ENCODE data around the gene RBM18. TPM values are rescaled to one million over a fixed set of nuclear protein-coding genes. Genes with fewer than 3 reads are reported as not detected.

The RBM18 gene
- total RNA-seq, 4 donors from 2014 or later = 8.8 to 12.2 (median 10.3) TPM

DNA sequence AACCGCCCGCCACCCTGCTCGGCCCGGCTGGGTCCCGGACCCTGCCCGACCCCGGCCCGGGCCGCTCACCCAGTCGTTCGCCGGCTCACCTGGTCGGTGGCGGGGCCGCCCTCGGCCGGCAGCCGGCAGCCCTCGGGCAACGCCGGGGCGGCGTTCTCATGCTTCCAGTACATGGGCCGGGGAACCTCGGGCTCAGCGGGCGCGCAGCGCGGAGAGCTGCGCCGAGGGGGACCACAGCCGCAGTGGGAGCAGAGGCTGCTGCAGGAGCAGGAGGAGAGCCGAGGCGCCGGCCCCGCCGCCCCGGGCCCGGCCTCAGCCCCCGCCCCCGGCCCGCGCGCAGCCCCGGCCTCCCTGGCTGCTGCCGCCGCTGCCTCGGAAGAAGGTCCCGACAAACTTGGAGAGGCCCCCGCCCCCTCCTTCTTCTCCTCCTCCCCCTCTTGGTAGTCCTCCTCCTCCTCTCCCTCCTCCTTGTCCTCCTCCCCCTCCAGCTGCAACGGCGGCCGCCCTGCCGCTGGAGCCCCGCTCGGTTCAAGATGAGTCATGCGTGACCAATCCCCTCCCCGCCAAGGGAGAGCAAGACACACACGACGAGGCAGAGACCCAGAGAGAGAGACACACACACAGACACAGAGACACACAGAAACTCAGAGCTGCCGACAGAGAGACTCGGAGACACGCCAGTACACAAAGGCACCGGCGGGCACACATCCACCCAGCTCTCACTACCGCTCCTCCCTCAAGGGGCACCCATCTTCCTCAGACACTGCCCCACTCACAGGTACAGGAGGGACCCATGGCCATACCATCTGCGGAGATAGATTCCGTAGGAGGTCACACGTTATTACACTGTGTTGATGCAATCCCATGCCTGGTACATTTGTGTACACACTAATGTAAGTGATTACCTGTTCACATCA lies 35.8 kb downstream of the RBM18 start, which contains the start of gene LHX6:
Gene LHX6, minus strand, starts transcription at position 390 of the 917 bp plus-strand sequence. Its CDS starts 217 bp downstream, at position 173.
- DNase-seq (ENCODE audit: low spot score) (no peak), ATAC-seq (ENCODE audit: low FRiP score) (peak; percentile 64)
- TF ChIP-seq, protein P1, sequence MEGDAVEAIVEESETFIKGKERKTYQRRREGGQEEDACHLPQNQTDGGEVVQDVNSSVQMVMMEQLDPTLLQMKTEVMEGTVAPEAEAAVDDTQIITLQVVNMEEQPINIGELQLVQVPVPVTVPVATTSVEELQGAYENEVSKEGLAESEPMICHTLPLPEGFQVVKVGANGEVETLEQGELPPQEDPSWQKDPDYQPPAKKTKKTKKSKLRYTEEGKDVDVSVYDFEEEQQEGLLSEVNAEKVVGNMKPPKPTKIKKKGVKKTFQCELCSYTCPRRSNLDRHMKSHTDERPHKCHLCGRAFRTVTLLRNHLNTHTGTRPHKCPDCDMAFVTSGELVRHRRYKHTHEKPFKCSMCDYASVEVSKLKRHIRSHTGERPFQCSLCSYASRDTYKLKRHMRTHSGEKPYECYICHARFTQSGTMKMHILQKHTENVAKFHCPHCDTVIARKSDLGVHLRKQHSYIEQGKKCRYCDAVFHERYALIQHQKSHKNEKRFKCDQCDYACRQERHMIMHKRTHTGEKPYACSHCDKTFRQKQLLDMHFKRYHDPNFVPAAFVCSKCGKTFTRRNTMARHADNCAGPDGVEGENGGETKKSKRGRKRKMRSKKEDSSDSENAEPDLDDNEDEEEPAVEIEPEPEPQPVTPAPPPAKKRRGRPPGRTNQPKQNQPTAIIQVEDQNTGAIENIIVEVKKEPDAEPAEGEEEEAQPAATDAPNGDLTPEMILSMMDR (IDR thresholded peaks at IDR 0.05) = no peak

DNA sequence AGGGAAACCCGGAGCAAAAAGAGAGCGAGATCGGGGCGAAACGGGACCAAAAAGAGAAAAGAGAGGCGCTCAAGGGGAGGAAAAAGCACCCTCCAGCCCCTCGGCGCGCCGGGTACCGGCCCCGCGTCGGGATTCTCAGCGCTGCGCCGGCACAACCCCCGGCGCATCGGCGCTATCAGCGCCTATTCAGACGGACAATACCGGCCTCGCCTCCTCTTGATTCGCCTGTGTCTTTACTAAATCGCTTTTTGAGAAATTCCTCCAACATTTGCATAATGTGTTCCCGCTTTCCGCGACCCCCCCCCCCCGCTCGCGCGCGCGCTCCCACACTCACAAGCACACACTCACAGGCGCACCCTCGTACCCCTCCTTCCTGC lies 36.5 kb downstream of the RBM18 start:
- TF ChIP-seq, protein P1 (IDR thresholded peaks at IDR 0.05) = no peak
- DNase-seq (ENCODE audit: low spot score) = no peak
- no peak for ATAC-seq (ENCODE audit: low FRiP score)

DNA sequence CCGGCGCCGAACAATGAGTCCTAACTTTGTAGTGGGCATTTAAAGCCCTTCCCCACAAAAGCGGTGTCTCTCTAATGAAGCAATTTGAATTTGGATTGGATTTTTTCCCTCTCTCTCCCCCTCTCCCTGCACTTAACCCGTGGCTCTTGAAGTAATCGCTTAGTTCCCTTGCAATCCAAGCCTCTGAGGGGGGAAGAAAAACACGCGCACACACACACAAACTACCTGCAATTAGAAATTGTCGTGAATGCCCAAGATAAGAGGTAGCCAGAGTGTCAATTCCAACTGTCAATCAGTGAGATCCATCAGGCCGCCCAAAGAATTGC lies 37.1 kb downstream of the RBM18 start:
- ATAC-seq (ENCODE audit: low FRiP score) = no peak
- DNase-seq (ENCODE audit: low spot score) = no peak
- TF ChIP-seq, protein P1 (IDR thresholded peaks at IDR 0.05) = no peak

- TF ChIP-seq, protein P1 (IDR thresholded peaks at IDR 0.05) = no peak
- no peak for DNase-seq (ENCODE audit: low spot score)
- ATAC-seq (ENCODE audit: low FRiP score) = no peak
Measured at GRCh38 chr9:122226758-122227574, 37.7 kb downstream of the RBM18 start.

GRCh38 chr9:122226142-122226757 lies 38.4 kb downstream of the RBM18 start:
- no peak for DNase-seq (ENCODE audit: low spot score)
- ATAC-seq (ENCODE audit: low FRiP score) = no peak
- TF ChIP-seq, protein P1 (IDR thresholded peaks at IDR 0.05) = no peak

- ATAC-seq (ENCODE audit: low FRiP score) (no peak), DNase-seq (ENCODE audit: low spot score) (no peak)
- TF ChIP-seq, protein P1 (IDR thresholded peaks at IDR 0.05) = no peak
Measured at GRCh38 chr9:122225312-122226141, 39.1 kb downstream of the RBM18 start.

All from omental fat pad (tissue), 4 donors.